ENCODE measurements around the gene ITGA7.

DNA sequence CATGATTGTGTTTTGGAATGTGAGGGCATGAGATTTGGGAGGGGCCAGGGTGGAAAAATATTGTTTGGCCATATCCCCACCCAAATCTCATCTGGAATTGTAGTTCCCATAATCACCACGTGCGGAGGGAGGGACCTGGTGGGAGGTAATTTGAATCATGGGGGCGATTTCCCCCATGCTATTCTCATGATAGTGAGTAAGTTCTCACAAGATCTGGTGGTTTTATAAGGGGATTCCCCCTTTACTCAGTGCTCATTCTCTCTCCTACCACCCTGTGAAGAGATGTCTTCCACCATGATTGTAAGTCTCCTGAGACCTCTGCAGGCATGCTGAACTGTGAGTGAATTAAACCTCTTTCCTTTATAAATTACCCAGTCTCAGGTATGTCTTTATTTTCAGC is 55.4 kb downstream of the ITGA7 start:
- no peak for TF ChIP-seq ATF1 (CRISPR knock-in tag; IDR thresholded peaks at IDR 0.05)
- TF ChIP-seq, protein P1, sequence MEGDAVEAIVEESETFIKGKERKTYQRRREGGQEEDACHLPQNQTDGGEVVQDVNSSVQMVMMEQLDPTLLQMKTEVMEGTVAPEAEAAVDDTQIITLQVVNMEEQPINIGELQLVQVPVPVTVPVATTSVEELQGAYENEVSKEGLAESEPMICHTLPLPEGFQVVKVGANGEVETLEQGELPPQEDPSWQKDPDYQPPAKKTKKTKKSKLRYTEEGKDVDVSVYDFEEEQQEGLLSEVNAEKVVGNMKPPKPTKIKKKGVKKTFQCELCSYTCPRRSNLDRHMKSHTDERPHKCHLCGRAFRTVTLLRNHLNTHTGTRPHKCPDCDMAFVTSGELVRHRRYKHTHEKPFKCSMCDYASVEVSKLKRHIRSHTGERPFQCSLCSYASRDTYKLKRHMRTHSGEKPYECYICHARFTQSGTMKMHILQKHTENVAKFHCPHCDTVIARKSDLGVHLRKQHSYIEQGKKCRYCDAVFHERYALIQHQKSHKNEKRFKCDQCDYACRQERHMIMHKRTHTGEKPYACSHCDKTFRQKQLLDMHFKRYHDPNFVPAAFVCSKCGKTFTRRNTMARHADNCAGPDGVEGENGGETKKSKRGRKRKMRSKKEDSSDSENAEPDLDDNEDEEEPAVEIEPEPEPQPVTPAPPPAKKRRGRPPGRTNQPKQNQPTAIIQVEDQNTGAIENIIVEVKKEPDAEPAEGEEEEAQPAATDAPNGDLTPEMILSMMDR (IDR thresholded peaks at IDR 0.05): no peak
- TF ChIP-seq KAT7 (CRISPR knock-in tag; IDR thresholded peaks at IDR 0.05; ENCODE audit: borderline replicate concordance): no peak
- TF ChIP-seq, protein P2, sequence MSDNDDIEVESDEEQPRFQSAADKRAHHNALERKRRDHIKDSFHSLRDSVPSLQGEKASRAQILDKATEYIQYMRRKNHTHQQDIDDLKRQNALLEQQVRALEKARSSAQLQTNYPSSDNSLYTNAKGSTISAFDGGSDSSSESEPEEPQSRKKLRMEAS (CRISPR knock-in tag; IDR thresholded peaks at IDR 0.05): no peak
- TF ChIP-seq, protein P3, sequence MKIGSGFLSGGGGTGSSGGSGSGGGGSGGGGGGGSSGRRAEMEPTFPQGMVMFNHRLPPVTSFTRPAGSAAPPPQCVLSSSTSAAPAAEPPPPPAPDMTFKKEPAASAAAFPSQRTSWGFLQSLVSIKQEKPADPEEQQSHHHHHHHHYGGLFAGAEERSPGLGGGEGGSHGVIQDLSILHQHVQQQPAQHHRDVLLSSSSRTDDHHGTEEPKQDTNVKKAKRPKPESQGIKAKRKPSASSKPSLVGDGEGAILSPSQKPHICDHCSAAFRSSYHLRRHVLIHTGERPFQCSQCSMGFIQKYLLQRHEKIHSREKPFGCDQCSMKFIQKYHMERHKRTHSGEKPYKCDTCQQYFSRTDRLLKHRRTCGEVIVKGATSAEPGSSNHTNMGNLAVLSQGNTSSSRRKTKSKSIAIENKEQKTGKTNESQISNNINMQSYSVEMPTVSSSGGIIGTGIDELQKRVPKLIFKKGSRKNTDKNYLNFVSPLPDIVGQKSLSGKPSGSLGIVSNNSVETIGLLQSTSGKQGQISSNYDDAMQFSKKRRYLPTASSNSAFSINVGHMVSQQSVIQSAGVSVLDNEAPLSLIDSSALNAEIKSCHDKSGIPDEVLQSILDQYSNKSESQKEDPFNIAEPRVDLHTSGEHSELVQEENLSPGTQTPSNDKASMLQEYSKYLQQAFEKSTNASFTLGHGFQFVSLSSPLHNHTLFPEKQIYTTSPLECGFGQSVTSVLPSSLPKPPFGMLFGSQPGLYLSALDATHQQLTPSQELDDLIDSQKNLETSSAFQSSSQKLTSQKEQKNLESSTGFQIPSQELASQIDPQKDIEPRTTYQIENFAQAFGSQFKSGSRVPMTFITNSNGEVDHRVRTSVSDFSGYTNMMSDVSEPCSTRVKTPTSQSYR (CRISPR knock-in tag; IDR thresholded peaks at IDR 0.05): no peak
- no peak for TF ChIP-seq NR1H2 (CRISPR knock-in tag; IDR thresholded peaks at IDR 0.05)
- TF ChIP-seq, protein P4, sequence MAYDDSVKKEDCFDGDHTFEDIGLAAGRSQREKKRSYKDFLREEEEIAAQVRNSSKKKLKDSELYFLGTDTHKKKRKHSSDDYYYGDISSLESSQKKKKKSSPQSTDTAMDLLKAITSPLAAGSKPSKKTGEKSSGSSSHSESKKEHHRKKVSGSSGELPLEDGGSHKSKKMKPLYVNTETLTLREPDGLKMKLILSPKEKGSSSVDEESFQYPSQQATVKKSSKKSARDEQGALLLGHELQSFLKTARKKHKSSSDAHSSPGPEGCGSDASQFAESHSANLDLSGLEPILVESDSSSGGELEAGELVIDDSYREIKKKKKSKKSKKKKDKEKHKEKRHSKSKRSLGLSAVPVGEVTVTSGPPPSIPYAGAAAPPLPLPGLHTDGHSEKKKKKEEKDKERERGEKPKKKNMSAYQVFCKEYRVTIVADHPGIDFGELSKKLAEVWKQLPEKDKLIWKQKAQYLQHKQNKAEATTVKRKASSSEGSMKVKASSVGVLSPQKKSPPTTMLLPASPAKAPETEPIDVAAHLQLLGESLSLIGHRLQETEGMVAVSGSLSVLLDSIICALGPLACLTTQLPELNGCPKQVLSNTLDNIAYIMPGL (CRISPR knock-in tag; IDR thresholded peaks at IDR 0.05): no peak
- TF ChIP-seq ZNF263 (CRISPR knock-in tag; IDR thresholded peaks at IDR 0.05; ENCODE audit: low read depth): no peak
- TF ChIP-seq, protein P5, sequence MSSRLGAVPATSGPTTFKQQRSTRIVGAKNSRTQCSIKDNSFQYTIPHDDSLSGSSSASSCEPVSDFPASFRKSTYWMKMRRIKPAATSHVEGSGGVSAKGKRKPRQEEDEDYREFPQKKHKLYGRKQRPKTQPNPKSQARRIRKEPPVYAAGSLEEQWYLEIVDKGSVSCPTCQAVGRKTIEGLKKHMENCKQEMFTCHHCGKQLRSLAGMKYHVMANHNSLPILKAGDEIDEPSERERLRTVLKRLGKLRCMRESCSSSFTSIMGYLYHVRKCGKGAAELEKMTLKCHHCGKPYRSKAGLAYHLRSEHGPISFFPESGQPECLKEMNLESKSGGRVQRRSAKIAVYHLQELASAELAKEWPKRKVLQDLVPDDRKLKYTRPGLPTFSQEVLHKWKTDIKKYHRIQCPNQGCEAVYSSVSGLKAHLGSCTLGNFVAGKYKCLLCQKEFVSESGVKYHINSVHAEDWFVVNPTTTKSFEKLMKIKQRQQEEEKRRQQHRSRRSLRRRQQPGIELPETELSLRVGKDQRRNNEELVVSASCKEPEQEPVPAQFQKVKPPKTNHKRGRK (CRISPR knock-in tag; IDR thresholded peaks at IDR 0.05; ENCODE audit: borderline replicate concordance): no peak
- no peak for TF ChIP-seq SMAD3 (CRISPR knock-in tag; IDR thresholded peaks at IDR 0.05; ENCODE audit: borderline replicate concordance)
- TF ChIP-seq TEAD4 (CRISPR knock-in tag; IDR thresholded peaks at IDR 0.05): no peak
- TF ChIP-seq, protein P6, sequence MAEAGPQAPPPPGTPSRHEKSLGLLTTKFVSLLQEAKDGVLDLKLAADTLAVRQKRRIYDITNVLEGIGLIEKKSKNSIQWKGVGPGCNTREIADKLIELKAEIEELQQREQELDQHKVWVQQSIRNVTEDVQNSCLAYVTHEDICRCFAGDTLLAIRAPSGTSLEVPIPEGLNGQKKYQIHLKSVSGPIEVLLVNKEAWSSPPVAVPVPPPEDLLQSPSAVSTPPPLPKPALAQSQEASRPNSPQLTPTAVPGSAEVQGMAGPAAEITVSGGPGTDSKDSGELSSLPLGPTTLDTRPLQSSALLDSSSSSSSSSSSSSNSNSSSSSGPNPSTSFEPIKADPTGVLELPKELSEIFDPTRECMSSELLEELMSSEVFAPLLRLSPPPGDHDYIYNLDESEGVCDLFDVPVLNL (CRISPR knock-in tag; IDR thresholded peaks at IDR 0.05; ENCODE audit: borderline replicate concordance, low read depth): no peak
- no peak for TF ChIP-seq GRHL2 (CRISPR knock-in tag; IDR thresholded peaks at IDR 0.05; ENCODE audit: insufficient replicate concordance, severe bottlenecking)
- TF ChIP-seq IRF2 (CRISPR knock-in tag; IDR thresholded peaks at IDR 0.05; ENCODE audit: borderline replicate concordance, low read depth): no peak
